Gastroesophageal sphincter (tissue), 3 donors: Measurements from ENCODE around the gene CCER1.

Experiments used
- CTCF ChIP-seq, 4 experiments: fragments of 200-600 bp in 2 of 4; fragments of 450-650 bp in 2 of 4; sonication (generic) in 1 of 4; IDR thresholded peaks; one replicate each; pipeline ENCODE4 v1.5.1; 2017 to 2019; ENCODE audit warnings: antibody characterized with exemption in 4 of 4, mild to moderate bottlenecking in 2 of 4, moderate library complexity in 2 of 4
- EP300 ChIP-seq: sonication (generic); formaldehyde crosslinking; IDR thresholded peaks from one replicate; pipeline ENCODE4 v1.6.1; 2017; ENCODE audit warnings: antibody characterized with exemption, mild to moderate bottlenecking
- POLR2A ChIP-seq, 2 donors: fragments of 450-650 bp; IDR thresholded peaks; one replicate each; pipeline ENCODE4 v1.6.1; 2017; ENCODE audit warnings: antibody characterized with exemption in 2 of 2, mild to moderate bottlenecking in 2 of 2, moderate library complexity in 1 of 2
- POLR2AphosphoS5 ChIP-seq: sonication (generic); formaldehyde crosslinking; IDR thresholded peaks from one replicate; pipeline ENCODE4 v1.6.1; 2017; ENCODE audit warnings: antibody characterized with exemption

- TF ChIP-seq CTCF (IDR thresholded peaks at IDR 0.05) (no peak), POLR2A (IDR thresholded peaks at IDR 0.05) (no peak), POLR2AphosphoS5 (no peak), EP300 (no peak)
These were observed 29.4 kb downstream of the CCER1 start for GRCh38 chr12:90925562-90925961.
